Measurements from ENCODE around the gene MS4A4E. TPM values are rescaled to one million over a fixed set of nuclear protein-coding genes. Genes with fewer than 3 reads are reported as not detected.

The MS4A4E gene
- total and polyA plus RNA-seq, 12 donors, result 0.94 to 7.2 (median 2.8) TPM; not detected in 2

DNA sequence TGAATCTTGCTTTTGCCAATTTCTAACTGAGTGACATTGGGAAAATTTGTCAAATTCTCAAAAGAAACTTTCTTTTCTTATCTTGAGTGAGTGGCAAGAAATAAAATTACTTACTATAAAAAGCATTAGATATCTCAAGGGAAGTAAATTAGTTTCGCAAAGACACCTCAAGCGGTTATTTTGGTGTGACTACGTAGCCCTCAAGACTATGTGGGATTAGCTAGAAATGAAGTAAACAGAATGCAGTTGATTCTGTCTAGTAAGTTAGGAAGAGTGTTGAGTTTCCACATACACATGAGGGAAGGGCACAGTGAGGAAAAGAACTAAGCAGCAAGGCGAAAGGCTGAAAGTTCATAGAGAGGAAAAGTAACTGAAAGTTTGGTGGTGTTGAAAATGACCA lies 31.7 kb downstream of the MS4A4E start:
- intact Hi-C loops (cut with DNase I), result no loop called here
- Histone ChIP-seq H3K4me3 (no peak overlapping the region), H3K4me1 (replicated peaks in 1 of 2) (no peaks in the 10 kb centered on the region), H3K27me3 (no peaks in the 10 kb centered on the region), H3K27ac (no peak overlapping the region), H3K9me3 (replicated peaks in 1 of 3) (no peaks in the 10 kb centered on the region), H3K36me3 (replicated peaks in 1 of 2) (no peaks in the 10 kb centered on the region)
- TF ChIP-seq POLR2A (IDR thresholded peaks at IDR 0.05) (no peak), CTCF (IDR thresholded peaks at IDR 0.05) (no peak)
- WGBS, 4 donors, result 87 to 91% (median 89%) methylated on average over 4 of the region's 4 CpGs
- no peak for DNase-seq

GRCh38 chr11:60209977-60210376 lies 33.0 kb downstream of the MS4A4E start:
- no peak for DNase-seq
- H3K27me3 ChIP-seq, result no peaks in the 10 kb centered on the region
- intact Hi-C loops (cut with DNase I), result no loop called here
- TF ChIP-seq POLR2A (IDR thresholded peaks at IDR 0.05), result no peak
- TF ChIP-seq CTCF (IDR thresholded peaks at IDR 0.05), result no peak
- no peaks in the 10 kb centered on the region for H3K9me3 ChIP-seq (replicated peaks in 1 of 3)
- no peak overlapping the region for H3K4me3 ChIP-seq
- no peak overlapping the region for H3K27ac ChIP-seq
- 87 to 93% (median 92%) methylated on average over 3 of the region's 3 CpGs for WGBS, 4 donors
- no peaks in the 10 kb centered on the region for H3K4me1 ChIP-seq (replicated peaks in 1 of 2)
- no peaks in the 10 kb centered on the region for H3K36me3 ChIP-seq (replicated peaks in 1 of 2)

DNA sequence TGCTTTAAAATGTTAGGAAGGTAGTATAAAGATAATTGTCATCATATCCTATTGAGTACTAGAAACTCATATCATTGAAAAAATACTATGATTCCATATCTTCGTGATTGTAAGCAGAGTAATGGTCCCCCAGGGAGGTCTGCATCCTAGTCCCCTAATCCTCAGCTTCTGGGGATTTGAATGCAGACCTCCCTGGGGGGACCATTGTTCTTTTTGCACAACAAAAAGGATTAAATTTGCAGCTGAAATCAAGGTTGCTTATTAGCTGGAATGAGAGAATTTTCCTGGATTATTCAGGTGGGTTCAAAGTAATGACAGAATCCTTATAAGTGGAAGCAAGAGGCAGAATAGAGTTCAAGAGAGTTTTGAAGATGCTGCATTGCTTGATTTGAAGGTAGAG lies 34.0 kb downstream of the MS4A4E start:
- H3K36me3 ChIP-seq (replicated peaks in 1 of 2), result no peaks in the 10 kb centered on the region
- no peak overlapping the region for H3K27ac ChIP-seq
- TF ChIP-seq CTCF (IDR thresholded peaks at IDR 0.05) (no peak), POLR2A (IDR thresholded peaks at IDR 0.05) (no peak)
- no peak for DNase-seq
- 36 to 58% (median 52%) methylated on average over 1 of the region's 1 CpG for WGBS, 4 donors
- no peak overlapping the region for H3K4me3 ChIP-seq
- no peaks in the 10 kb centered on the region for H3K9me3 ChIP-seq (replicated peaks in 1 of 3)
- H3K4me1 ChIP-seq (replicated peaks in 1 of 2), result no peaks in the 10 kb centered on the region
- no peaks in the 10 kb centered on the region for H3K27me3 ChIP-seq
- intact Hi-C loops (cut with DNase I), result no loop called here

- H3K9me3 ChIP-seq (replicated peaks in 1 of 3), result no peaks in the 10 kb centered on the region
- H3K36me3 ChIP-seq (replicated peaks in 1 of 2), result no peaks in the 10 kb centered on the region
- 81 to 92% (median 86%) methylated on average over 4 of the region's 4 CpGs for WGBS, 4 donors
- H3K4me3 ChIP-seq, result no peak overlapping the region
- intact Hi-C loops (cut with DNase I), result no loop called here
- no peaks in the 10 kb centered on the region for H3K27me3 ChIP-seq
- no peak for TF ChIP-seq POLR2A (IDR thresholded peaks at IDR 0.05)
- no peak for TF ChIP-seq CTCF (IDR thresholded peaks at IDR 0.05)
- no peak for DNase-seq
- no peak overlapping the region for H3K27ac ChIP-seq
- no peaks in the 10 kb centered on the region for H3K4me1 ChIP-seq (replicated peaks in 1 of 2)
Observed at GRCh38 chr11:60208146-60208895, 34.6 kb downstream of the MS4A4E start.

All from adrenal gland (tissue), 12 donors.